AG04450 (cell line): ENCODE results near the gene KLHL26. TPM values are rescaled to one million over a fixed set of nuclear protein-coding genes. Genes with fewer than 3 reads are reported as not detected.
"Not testable (repeated sequence)": the region's sequence is repeated elsewhere in the genome, so short reads cannot be mapped to it uniquely, and the experiment has no call there.

Experiments used
- CTCF ChIA-PET: fragments of 300-600, 350-600 bp; formaldehyde crosslinking; extraction: SDS; loops from one replicate; lab custom pipeline; 2022; ENCODE audit warnings: antibody characterized with exemption, inconsistent platforms; lab: Charles Lee
- POLR2A ChIA-PET: fragments of 350-600 bp; formaldehyde crosslinking; extraction: SDS; loops from one replicate; lab custom pipeline; 2021; ENCODE audit warnings: antibody characterized with exemption, inconsistent platforms; lab: Yijun Ruan, JAX
- DNase-seq: peaks from one replicate; pipeline ENCODE4 v3.0.0-alpha.2; 2011; ENCODE audit warnings: low read depth, low spot score
- H3K27ac ChIP-seq: one replicate; pipeline ENCODE4 v1.5.1; 2012; ENCODE audit warnings: low read depth, low read length, control low read depth
- H3K27me3 ChIP-seq: one replicate; pipeline ENCODE4 v1.6.0; 2012; ENCODE audit warnings: low read length; ENCODE audit not compliant: control insufficient read depth, insufficient read depth
- H3K4me3 ChIP-seq: 2 replicates; pipeline ENCODE4 v1.5.1; 2011; ENCODE audit warnings: mild to moderate bottlenecking, low read depth, low read length, control low read depth
- H3K9me3 ChIP-seq: 2 replicates; pipeline ENCODE4 v1.5.1; 2012; ENCODE audit warnings: low read length; ENCODE audit not compliant: control insufficient read depth, insufficient read depth
- polyA plus RNA-seq: library from polyadenylated mRNA; depleted of rRNA; stranded (reverse); fragments of >200 nt; gene quantifications from 2 replicates; pipeline ENCODE4 v1.2.3, GENCODE V29; 2011
- TF ChIP-seq, protein P1 (sequence below): IDR thresholded peaks from 2 replicates; pipeline ENCODE4 v1.5.1; 2011; ENCODE audit warnings: low read depth, low read length, control low read depth, inconsistent platforms

KLHL26 gene
- polyA plus RNA-seq, 1 experiment = 1.2 TPM

- POLR2A ChIA-PET = no interaction called here
- no peak overlapping the region for H3K27ac ChIP-seq
- CTCF ChIA-PET = no interaction called here
These were observed 40.1 kb upstream of the KLHL26 start for GRCh38 chr19:18596752-18597157.

GRCh38 chr19:18597809-18598660 lies 38.8 kb upstream of the KLHL26 start:
- DNase-seq = no peak
- ChIA-PET POLR2A (no interaction called here), CTCF (interaction anchor here (0.6 kb wide), 1 partner anchor 154 kb away, joined by 6 read pairs; no protein-coding TSS in a partner anchor)
- TF ChIP-seq, protein P1, sequence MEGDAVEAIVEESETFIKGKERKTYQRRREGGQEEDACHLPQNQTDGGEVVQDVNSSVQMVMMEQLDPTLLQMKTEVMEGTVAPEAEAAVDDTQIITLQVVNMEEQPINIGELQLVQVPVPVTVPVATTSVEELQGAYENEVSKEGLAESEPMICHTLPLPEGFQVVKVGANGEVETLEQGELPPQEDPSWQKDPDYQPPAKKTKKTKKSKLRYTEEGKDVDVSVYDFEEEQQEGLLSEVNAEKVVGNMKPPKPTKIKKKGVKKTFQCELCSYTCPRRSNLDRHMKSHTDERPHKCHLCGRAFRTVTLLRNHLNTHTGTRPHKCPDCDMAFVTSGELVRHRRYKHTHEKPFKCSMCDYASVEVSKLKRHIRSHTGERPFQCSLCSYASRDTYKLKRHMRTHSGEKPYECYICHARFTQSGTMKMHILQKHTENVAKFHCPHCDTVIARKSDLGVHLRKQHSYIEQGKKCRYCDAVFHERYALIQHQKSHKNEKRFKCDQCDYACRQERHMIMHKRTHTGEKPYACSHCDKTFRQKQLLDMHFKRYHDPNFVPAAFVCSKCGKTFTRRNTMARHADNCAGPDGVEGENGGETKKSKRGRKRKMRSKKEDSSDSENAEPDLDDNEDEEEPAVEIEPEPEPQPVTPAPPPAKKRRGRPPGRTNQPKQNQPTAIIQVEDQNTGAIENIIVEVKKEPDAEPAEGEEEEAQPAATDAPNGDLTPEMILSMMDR = no peak
- H3K27ac ChIP-seq = no peak overlapping the region
- H3K9me3 ChIP-seq = peaks cover 3% of the 10 kb centered on the region; the same call in 1 of the 2 replicates
- H3K4me3 ChIP-seq = no peak overlapping the region
- H3K27me3 ChIP-seq = peaks cover 9% of the 10 kb centered on the region

More at GRCh38 chr19:18596752-18597157, 40.1 kb upstream of the KLHL26 start:
- Histone ChIP-seq H3K4me3 (no peak overlapping the region), H3K9me3 (peaks cover 3% of the 10 kb centered on the region; the same call in 1 of the 2 replicates), H3K27me3 (peaks cover 4% of the 10 kb centered on the region)
- TF ChIP-seq, protein P1 = no peak
- DNase-seq = no peak

GRCh38 chr19:18599485-18599884 lies 37.3 kb upstream of the KLHL26 start:
- Histone ChIP-seq H3K27me3 (peaks cover 19% of the 10 kb centered on the region), H3K27ac (no peak overlapping the region), H3K9me3 (peaks cover 3% of the 10 kb centered on the region; the same call in 1 of the 2 replicates), H3K4me3 (no peak overlapping the region)
- CTCF ChIA-PET = no interaction called here
- POLR2A ChIA-PET = no interaction called here
- no peak for DNase-seq
- TF ChIP-seq, protein P1 = no peak

DNA sequence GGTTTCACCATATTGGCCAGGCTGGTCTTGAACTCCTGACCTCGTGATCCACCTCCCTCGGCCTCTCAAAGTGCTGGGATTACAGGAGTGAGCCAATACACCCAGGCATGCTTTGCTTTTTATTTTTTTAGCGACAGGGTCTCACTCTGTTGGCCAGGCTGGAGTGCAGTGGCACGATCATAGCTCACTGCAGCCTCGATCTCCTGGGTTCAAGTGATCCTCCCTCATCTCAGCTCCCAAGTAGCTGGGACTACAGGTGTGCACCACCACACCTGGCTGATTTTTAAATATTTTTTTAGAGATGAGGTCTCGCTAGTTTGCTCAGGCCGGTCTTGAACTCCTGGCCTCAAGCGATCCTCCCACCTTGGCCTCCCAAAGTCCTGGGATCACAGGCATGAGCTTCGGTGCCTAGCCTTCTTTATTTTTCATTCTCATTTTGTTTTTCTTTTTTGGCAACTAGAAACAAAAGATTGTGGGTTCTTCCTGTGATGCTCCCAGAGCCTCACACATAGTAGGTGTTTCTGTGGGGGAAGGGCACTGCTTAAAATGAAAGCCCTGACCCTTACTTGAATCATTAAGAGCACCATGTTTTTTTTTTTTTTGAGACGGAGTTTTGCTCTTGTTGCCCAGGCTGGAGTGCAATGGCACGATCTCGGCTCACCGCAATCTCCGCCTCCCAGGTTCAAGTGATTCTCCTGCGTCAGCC lies 36.0 kb upstream of the KLHL26 start:
- not testable (repeated sequence) for H3K27ac ChIP-seq, H3K9me3 ChIP-seq, H3K4me3 ChIP-seq, DNase-seq
- ChIA-PET CTCF (interaction anchor here (2.0 kb wide), 1 partner anchor 12 kb away, joined by 6 read pairs; the partner anchor contains the start of gene REX1BD), POLR2A (interaction anchor here (0.7 kb wide), 2 partner anchors 19 to 82 kb away, joined by 3 read pairs; no protein-coding TSS in a partner anchor)
- peaks cover 32% of the 10 kb centered on the region for H3K27me3 ChIP-seq

- TF ChIP-seq, protein P1 = no peak
- ChIA-PET CTCF (interaction anchor here (2.0 kb wide), 1 partner anchor 13 kb away, joined by 6 read pairs; the partner anchor contains the start of gene REX1BD), POLR2A (no interaction called here)
These were observed 35.0 kb upstream of the KLHL26 start for GRCh38 chr19:18601875-18602274.

More at GRCh38 chr19:18601875-18602274, 35.0 kb upstream of the KLHL26 start:
- Histone ChIP-seq H3K27me3 (peaks cover 33% of the 10 kb centered on the region), H3K9me3 (no peaks in the 10 kb centered on the region; the same call in 1 of the 2 replicates), H3K4me3 (no peak overlapping the region), H3K27ac (no peak overlapping the region)
- no peak for DNase-seq
